Activated T-cell treated with anti-CD3 and anti-CD28 coated beads, Interleukin-2, amount 50 U/mL, for 4 hours (primary cell): ENCODE measurements around the gene NUP93. TPM values are rescaled to one million over a fixed set of nuclear protein-coding genes. Genes with fewer than 3 reads are reported as not detected.
A peak's percentile ranks its signal among the peaks of the same experiment; 100 is the strongest.

ENCODE experiments used
- ATAC-seq, 2 donors: fragments of 200-7000 bp; cut with Tn5 transposase; one replicate each; pipeline ENCODE4 v1.10.0; 2021
- DNase-seq: peaks from one replicate; pipeline ENCODE4 v3.0.0-alpha.2; 2020
- H3K27me3 Mint-ChIP-seq: one replicate; pipeline ENCODE4 v1.8.0; 2021; ENCODE audit warnings: low read depth, mixed read lengths
- H3K36me3 Mint-ChIP-seq: one replicate; pipeline ENCODE4 v1.8.0; 2022; ENCODE audit warnings: mixed read lengths; ENCODE audit not compliant: insufficient read depth
- H3K4me1 Mint-ChIP-seq: one replicate; pipeline ENCODE4 v1.8.0; 2021; ENCODE audit warnings: low read depth, mixed read lengths
- H3K4me3 Mint-ChIP-seq: one replicate; pipeline ENCODE4 v1.8.0; 2021; ENCODE audit warnings: mild to moderate bottlenecking, moderate library complexity, mixed read lengths
- H3K9me3 Mint-ChIP-seq: one replicate; pipeline ENCODE4 v1.8.0; 2021; ENCODE audit warnings: mixed read lengths
- total RNA-seq, 3 donors: library from RNA; stranded (reverse); gene quantifications; one replicate each; pipeline ENCODE4 v1.2.1, GENCODE V29; 2021

The NUP93 gene
- total RNA-seq, 3 donors from 2014 or later = 178 to 195 (median 181) TPM

DNA sequence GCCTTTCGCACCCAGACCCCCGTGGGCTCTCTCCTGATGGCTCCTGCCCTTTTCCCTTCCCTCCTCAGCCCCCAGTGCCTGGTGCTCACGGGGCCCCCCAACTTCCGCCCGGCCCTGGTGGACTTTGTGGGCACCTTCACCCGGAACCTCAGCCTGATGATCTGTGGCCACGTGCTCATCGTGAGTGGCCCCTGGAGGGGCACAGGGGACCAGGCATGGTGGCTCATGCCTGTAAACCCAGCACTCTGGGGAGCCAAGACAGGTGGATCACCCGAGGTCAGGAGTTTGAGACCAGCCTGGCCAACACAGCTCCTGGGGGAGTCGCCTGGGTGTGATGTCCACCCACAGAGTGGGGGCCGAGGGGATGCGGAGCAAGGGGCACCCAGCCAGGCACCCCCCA lies 156.4 kb downstream of the NUP93 start:
- Mint-ChIP-seq H3K9me3 (no peaks in the 10 kb centered on the region), H3K36me3 (no peaks in the 10 kb centered on the region), H3K4me3 (no peak overlapping the region), H3K27me3 (no peaks in the 10 kb centered on the region), H3K4me1 (no peaks in the 10 kb centered on the region)
- ATAC-seq (no peak), DNase-seq (no peak)

DNA sequence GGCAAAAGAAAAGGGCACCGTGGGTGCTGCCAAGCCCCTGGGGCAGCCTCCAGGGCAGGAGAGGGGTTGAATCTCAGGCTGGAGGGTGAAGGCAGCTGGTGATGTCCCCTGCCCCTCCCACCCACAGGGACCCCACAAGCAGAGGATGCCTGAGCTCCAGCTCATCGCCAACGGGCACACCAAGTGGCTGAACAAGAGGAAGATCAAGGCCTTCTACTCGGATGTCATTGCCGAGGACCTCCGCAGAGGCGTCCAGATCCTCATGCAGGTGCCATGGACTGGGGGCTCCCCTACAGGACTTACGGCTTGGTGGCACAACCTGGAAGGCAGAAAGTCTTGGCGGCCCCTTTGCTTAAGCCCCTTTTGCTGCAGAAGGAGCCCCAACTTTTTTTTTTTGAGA lies 156.9 kb downstream of the NUP93 start:
- no peaks in the 10 kb centered on the region for H3K36me3 Mint-ChIP-seq
- ATAC-seq (no peak), DNase-seq (no peak)
- no peaks in the 10 kb centered on the region for H3K27me3 Mint-ChIP-seq
- H3K4me3 Mint-ChIP-seq = no peak overlapping the region
- no peaks in the 10 kb centered on the region for H3K4me1 Mint-ChIP-seq
- no peaks in the 10 kb centered on the region for H3K9me3 Mint-ChIP-seq

DNA sequence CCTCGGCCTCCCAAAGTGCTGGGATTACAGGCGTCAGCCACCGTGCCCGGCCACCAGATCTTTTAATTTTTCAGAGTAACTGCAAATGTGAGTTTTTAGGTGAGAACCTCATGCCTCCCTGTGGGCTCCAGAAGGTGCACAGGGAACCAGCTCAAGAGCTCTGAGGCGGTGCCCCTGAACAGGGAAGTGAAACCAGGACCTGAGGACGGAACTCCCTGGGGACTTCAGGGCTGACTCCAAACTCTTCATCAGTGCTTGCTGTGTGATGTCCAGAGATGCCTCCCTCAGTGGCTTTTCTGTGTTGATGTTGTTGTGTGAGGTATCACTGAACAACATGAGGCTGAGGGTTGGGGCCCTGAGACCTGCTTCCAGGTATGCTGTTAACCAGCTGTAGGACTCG lies 158.9 kb downstream of the NUP93 start:
- H3K36me3 Mint-ChIP-seq = no peaks in the 10 kb centered on the region
- no peak overlapping the region for H3K4me3 Mint-ChIP-seq
- no peaks in the 10 kb centered on the region for H3K27me3 Mint-ChIP-seq
- H3K9me3 Mint-ChIP-seq = no peaks in the 10 kb centered on the region
- DNase-seq (no peak), ATAC-seq (no peak)
- H3K4me1 Mint-ChIP-seq = no peaks in the 10 kb centered on the region

DNA sequence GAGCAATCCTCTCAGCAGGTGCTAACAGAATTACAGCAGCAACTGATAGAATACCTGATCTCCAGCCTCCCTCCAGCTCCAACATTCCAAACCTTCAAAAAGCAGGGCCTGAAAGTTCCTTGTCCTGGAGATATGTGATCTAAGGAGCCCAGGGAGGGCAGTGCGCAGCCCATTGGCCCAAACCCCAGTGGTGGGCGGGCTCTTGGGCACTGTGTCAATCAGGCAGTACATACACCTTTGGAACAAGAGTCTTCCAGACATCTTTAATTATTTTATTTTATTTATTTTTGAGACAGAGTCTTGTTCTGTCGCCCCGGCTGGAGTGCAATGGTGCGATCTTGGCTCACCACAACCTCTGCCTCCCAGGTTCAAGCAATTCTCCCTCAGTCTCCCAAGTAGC lies 159.3 kb downstream of the NUP93 start:
- H3K36me3 Mint-ChIP-seq = no peaks in the 10 kb centered on the region
- DNase-seq (no peak), ATAC-seq (no peak)
- H3K4me3 Mint-ChIP-seq = no peak overlapping the region
- no peaks in the 10 kb centered on the region for H3K27me3 Mint-ChIP-seq
- no peaks in the 10 kb centered on the region for H3K9me3 Mint-ChIP-seq
- no peaks in the 10 kb centered on the region for H3K4me1 Mint-ChIP-seq

DNA sequence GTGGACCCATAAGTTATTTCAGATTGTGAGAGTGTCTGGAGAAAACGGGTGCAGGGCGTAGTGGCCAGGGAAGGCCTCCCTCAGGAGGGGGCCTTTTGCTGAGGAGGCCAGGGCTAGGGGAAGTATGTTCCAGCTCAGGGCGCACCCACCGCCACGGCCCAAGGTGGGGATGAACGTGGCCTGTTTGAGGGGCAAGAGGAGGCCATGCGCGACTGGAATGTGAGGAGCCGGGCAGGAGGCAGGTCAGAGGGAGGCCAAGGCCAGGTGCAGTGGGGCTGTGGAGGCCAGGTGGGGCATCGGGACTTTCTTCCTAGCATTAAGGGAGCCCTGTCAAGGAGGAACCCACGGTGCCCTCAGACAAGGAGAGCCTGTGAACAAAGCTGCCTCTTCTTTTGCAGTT lies 161.8 kb downstream of the NUP93 start:
- ATAC-seq = no peak
- Mint-ChIP-seq H3K4me3 (no peak overlapping the region), H3K4me1 (no peaks in the 10 kb centered on the region), H3K9me3 (no peaks in the 10 kb centered on the region), H3K36me3 (no peaks in the 10 kb centered on the region), H3K27me3 (no peaks in the 10 kb centered on the region)
- no peak for DNase-seq

DNA sequence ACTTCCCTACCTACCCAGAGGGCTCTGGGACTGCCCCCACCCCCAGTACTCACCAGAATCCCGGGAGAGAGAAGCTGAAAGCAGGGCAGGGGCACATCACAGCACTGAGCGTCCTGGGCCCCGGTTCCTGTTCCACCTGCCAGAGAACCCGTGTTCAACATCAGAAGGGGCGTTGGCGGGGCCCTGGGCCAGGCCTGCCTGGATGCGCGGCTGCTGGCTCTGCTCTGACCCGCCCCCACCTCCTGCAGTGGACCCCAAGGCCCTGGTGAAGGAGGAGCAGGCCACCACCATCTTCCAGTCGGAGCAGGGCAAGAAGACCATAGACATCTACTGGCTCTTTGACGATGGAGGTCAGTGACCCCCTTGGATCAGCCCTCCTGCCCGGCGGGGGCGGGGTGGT lies 162.8 kb downstream of the NUP93 start:
- ATAC-seq (no peak), DNase-seq (no peak)
- no peaks in the 10 kb centered on the region for H3K9me3 Mint-ChIP-seq
- H3K4me3 Mint-ChIP-seq = no peak overlapping the region
- H3K4me1 Mint-ChIP-seq = peaks cover under 1% of the 10 kb centered on the region
- H3K27me3 Mint-ChIP-seq = no peaks in the 10 kb centered on the region
- H3K36me3 Mint-ChIP-seq = no peaks in the 10 kb centered on the region

DNA sequence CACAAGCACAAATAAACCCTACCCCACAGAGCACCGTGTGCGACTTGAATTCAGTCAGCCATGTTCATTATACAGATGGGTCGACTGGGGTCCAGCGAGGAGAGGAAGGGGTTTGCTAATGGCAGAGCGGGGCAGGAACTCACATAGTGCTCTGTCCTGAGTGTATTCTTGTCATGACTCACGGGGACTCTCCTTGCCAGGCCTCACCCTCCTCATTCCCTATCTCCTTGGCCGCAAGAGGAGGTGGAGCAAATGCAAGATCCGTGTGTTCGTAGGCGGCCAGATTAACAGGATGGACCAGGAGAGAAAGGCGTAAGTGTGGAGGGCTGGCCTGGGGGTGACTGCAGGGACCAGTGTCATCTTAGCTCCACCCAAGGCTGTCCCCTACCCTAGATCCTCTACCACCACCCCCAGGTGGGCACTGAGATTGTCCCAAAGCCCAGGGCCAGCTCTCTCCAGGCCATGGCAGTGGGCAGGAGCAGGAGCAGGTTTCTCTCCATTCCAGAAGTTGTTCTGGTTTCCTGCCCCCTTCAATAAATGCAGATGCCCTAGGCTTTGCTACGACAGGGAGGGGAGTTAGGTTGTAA lies 164.5 kb downstream of the NUP93 start:
- H3K27me3 Mint-ChIP-seq = no peaks in the 10 kb centered on the region
- no peaks in the 10 kb centered on the region for H3K36me3 Mint-ChIP-seq
- DNase-seq = no peak
- H3K9me3 Mint-ChIP-seq = no peaks in the 10 kb centered on the region
- no peak overlapping the region for H3K4me3 Mint-ChIP-seq
- no peak for ATAC-seq
- H3K4me1 Mint-ChIP-seq = peaks cover 11% of the 10 kb centered on the region

DNA sequence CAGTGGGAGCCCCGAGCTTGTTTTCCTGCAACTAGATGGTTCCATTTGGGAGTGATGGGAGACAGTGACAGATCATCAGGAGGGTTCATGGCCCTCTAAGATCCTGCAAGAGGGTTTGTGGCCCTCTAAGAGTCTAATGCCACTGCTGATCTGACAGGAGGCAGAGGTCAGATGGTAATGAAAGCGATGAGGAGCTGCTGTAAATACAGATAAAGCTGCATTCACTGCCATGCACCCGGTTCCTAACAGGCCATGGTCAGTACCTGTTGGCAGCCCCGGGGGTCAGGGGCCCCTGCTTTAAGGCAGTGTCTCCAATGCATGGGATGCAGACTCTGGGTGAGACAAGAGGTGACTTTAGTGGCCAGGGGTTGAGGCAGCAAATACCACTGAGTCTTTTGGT lies 165.9 kb downstream of the NUP93 start:
- ATAC-seq (no peak), DNase-seq (no peak)
- peaks cover 19% of the 10 kb centered on the region for H3K4me1 Mint-ChIP-seq
- H3K4me3 Mint-ChIP-seq = no peak overlapping the region
- no peaks in the 10 kb centered on the region for H3K36me3 Mint-ChIP-seq
- no peaks in the 10 kb centered on the region for H3K9me3 Mint-ChIP-seq
- H3K27me3 Mint-ChIP-seq = no peaks in the 10 kb centered on the region

DNA sequence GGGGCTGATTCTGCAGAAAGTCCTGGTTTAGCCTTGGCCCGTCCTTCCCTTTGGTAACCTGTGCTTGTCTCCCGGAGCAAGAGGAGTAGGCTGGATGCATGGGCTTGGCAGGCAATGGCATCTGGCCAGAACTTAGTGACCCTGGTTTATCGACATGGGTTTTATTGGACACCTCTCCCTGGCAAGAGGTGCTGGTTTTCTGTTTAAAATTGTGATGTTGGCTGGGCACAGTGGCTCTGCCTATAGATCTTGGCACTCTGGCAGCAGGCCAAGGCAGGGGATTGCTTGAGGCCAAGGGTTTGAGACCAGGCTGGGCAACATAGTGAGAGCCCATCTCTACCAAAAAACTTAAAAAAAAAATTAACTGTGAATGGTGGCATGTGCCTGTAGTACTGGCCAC lies 166.3 kb downstream of the NUP93 start:
- no peaks in the 10 kb centered on the region for H3K27me3 Mint-ChIP-seq
- no peaks in the 10 kb centered on the region for H3K36me3 Mint-ChIP-seq
- no peak for DNase-seq
- H3K4me3 Mint-ChIP-seq = no peak overlapping the region
- ATAC-seq = no peak
- H3K4me1 Mint-ChIP-seq = peaks cover 19% of the 10 kb centered on the region
- no peaks in the 10 kb centered on the region for H3K9me3 Mint-ChIP-seq

DNA sequence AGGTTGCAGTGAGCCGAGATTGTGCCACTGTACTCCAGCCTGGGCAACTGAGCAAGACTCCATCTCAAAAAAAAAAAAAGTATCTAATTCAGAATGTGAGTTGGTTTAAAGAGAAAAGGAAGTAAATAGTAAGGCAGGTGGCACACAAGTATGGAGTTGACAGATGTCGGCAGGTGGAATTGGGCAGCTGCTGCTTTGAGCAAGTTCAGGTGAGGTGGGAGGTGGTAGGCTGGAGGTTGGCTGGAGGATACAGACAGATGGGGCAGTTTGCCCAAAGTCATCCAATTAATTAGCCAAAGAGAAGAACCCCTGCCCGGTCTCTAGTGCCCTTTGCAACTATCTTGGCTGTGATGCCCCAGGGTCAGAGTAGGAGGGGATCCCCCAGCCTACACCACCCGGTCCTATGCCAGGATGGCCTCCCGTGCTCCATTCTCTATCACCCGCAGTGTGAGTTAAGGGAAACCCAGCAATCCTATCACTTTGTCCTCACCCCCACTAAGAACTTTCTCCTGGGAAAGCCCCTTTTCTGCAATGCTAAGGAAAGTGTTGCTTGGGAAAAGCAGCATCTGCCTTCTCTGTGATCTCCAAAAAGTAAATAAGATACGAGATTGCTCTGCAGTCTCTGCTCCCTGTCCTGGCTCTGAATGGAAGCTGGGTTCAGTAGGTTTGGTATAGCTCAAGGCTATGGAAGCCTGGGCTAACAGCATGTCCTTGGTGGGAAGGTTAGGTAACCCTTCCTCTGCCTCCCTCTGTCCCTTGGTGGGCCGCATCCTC lies 167.3 kb downstream of the NUP93 start:
- Mint-ChIP-seq H3K27me3 (no peaks in the 10 kb centered on the region), H3K4me3 (no peak overlapping the region), H3K4me1 (peaks cover 19% of the 10 kb centered on the region), H3K36me3 (no peaks in the 10 kb centered on the region), H3K9me3 (no peaks in the 10 kb centered on the region)
- DNase-seq = no peak
- no peak for ATAC-seq

DNA sequence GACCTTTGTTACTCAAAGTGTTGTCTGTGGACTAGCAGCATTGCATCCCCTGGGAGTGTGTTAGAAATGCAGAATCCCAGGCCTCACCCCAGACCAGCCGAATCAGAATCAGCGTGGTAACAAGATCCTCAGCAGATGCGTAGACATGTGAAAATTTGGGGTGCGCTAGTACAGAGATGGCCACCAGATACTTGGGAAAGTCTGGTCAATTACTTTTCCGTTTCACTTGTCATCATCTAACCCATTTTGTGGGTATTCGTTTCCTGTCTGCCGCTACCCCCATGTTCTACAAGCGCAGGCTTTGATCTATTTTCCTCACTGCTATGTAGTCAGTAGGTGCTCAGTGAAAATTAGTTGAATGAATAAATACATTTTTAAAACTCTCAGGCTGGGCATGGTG lies 168.9 kb downstream of the NUP93 start:
- peaks cover 19% of the 10 kb centered on the region for H3K4me1 Mint-ChIP-seq
- no peaks in the 10 kb centered on the region for H3K9me3 Mint-ChIP-seq
- no peaks in the 10 kb centered on the region for H3K27me3 Mint-ChIP-seq
- DNase-seq (no peak), ATAC-seq (peak; percentile 46 to 69)
- H3K36me3 Mint-ChIP-seq = no peaks in the 10 kb centered on the region
- no peak overlapping the region for H3K4me3 Mint-ChIP-seq

Other genes with a start within 250 kb of the NUP93 start
- 1 to 10 TPM; 6.2 to 8.2 (median 8.0) TPM for gene BBS2, start 210.1 kb upstream of the NUP93 start, total RNA-seq
- not detected for gene MT4, start 165.1 kb upstream of the NUP93 start, total RNA-seq
- gene MT3, start 140.6 kb upstream of the NUP93 start, total RNA-seq = under 1 TPM in 1 of 3 donors, not detected in 2; 0.35 TPM
- 100 to 1,000 TPM; 186 to 438 (median 301) TPM for gene MT2A, start 121.5 kb upstream of the NUP93 start, total RNA-seq
- gene MT1E, start 104.3 kb upstream of the NUP93 start, total RNA-seq = 100 to 1,000 TPM in 1 of 3 donors, 10 to 100 TPM in 2; 49.1 to 122 (median 71.4) TPM
- under 1 TPM in 1 of 3 donors, not detected in 2; 0.48 TPM for gene MT1M, start 97.5 kb upstream of the NUP93 start, total RNA-seq
- not detected for gene MT1A, start 91.5 kb upstream of the NUP93 start, total RNA-seq
- not detected for gene MT1B, start 78.2 kb upstream of the NUP93 start, total RNA-seq
- 10 to 100 TPM; 10.9 to 14.4 (median 12.4) TPM for gene MT1F, start 72.2 kb upstream of the NUP93 start, total RNA-seq
- gene MT1G, start 62.1 kb upstream of the NUP93 start, total RNA-seq = 10 to 100 TPM; 28.8 to 40.5 (median 35.9) TPM
- gene MT1H, start 60.3 kb upstream of the NUP93 start, total RNA-seq = 1 to 10 TPM in 2 of 3 donors, under 1 TPM in 1; 0.71 to 7.0 (median 2.7) TPM
- 100 to 1,000 TPM; 118 to 192 (median 135) TPM for gene MT1X, start 47.7 kb upstream of the NUP93 start, total RNA-seq
- not detected for gene SLC12A3, start 135.1 kb downstream of the NUP93 start, total RNA-seq
- gene HERPUD1, start 202.0 kb downstream of the NUP93 start, total RNA-seq = 100 to 1,000 TPM; 161 to 228 (median 170) TPM
- gene CETP, start 231.8 kb downstream of the NUP93 start, total RNA-seq = under 1 TPM in 1 of 3 donors, not detected in 2; 0.11 TPM